GM13976 (cell line): ENCODE results near the gene TNXB.

Experiments used
- DNase-seq: peaks from one replicate; pipeline ENCODE4 v3.0.0; 2012; ENCODE audit warnings: low spot score
- CTCF ChIP-seq: IDR thresholded peaks from 2 replicates; pipeline ENCODE4 v1.5.1; 2012; ENCODE audit warnings: borderline replicate concordance, mild to moderate bottlenecking; ENCODE audit not compliant: insufficient read depth; ENCODE audit errors: extremely low read depth, missing control alignments, control extremely low read depth
- in situ Hi-C: fragments of 300-500 bp; cut with MboI; formaldehyde crosslinking; loops from one replicate; pipeline ENCODE4 v1.12.0; 2022; ENCODE audit warnings: low sequenced_read_pairs, mixed read lengths, inconsistent platforms; ENCODE audit not compliant: unreplicated experiment

The TNXB gene

DNA sequence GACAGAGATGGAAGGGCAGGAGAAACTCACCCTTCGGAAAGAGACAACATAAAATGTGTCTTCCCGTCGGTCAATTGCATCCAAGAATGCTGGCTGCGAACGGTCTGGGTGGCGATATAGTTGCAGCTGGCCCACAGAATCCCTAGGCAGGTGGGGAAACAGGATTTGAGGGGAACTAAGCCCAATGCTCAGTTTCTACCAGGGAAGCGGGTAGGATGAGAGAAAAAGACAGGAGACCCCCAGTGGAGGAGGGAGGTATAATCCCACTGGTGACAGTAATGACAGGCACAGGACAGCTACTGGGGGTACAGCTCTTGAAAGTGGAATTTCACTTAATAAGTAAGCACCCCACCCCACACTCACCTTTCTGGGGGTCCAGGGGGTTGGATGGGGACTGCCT, 7.5 kb upstream of the TNXB start:
- TF ChIP-seq CTCF, result no peak
- in situ Hi-C loops, result no loop called here
- no peak for DNase-seq

GRCh38 chr6:32115623-32116022, 6.5 kb upstream of the TNXB start:
- in situ Hi-C loops, result no loop called here
- DNase-seq, result no peak
- no peak for TF ChIP-seq CTCF

- in situ Hi-C loops, result no loop called here
- no peak for TF ChIP-seq CTCF
- no peak for DNase-seq
These were observed 5.7 kb upstream of the TNXB start for GRCh38 chr6:32114796-32115195.

GRCh38 chr6:32113386-32114352, 4.5 kb upstream of the TNXB start:
- DNase-seq, result no peak
- no peak for TF ChIP-seq CTCF
- in situ Hi-C loops, result no loop called here

DNA sequence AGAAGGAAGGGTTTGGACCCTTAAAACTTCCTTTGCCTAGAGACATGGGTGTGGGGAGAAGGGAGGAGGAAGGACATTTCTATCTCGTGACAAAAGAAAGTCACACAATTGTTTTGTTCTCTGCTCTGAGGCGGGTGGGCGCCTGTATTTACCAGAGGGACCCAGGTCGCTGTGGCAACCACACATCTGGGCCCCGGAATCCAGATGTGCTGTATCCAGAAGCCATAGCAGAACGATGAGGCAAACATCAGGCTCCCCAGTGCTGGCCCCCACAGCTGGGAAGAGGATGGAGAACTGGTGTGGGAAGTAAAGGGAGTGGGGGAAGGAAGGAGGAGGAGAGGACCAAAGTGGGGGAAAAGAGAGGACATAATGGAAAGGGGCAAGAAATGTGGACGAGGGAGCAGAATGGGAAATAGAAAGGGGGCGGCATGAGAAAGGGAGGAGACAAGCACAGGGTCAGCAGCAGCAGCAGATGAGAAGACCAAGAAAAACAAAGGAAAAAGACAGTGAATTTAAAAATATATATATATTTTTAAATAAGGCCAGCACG, 3.4 kb upstream of the TNXB start:
- TF ChIP-seq CTCF, result no peak
- in situ Hi-C loops, result no loop called here
- no peak for DNase-seq

DNA sequence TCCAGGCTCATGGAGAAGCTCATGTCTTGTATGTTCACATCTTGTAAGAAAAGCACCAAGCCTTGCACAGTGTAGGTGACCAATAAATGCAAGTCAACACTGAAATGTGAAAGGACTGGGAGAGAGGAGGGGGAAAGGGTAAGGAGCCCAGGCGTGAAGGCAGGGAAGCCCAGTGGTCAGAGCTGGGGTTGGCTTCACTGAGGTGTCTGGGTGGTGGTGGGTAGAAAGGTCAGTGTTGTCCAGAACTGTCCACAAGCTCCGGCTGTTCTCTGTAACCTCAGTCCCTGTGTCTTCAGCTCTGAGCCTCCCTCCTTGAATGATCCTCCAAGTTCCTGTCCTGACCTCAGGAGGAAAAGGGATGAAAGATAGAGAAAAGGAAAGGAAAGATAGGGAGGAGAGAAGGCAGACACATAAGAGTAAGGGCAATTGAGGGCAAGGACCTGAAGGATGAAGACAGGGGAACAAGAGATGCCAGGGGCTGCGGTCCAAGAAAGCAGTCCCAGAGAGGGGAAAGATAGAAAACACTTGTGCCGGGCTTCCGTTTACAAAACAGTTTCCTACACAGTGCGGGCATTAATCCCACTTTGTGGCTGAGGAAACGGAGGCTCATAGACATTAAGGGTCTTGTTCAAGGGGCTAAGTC, 2.4 kb upstream of the TNXB start:
- no peak for DNase-seq
- in situ Hi-C loops, result no loop called here
- TF ChIP-seq CTCF, result no peak
